HG03442 (cell line): ENCODE results near the gene PHLPP1.
"Not testable (repeated sequence)": the region's sequence is repeated elsewhere in the genome, so short reads cannot be mapped to it uniquely, and the experiment has no call there.

Experiments
- ATAC-seq: cut with Tn5 transposase; IDR thresholded peaks from one replicate; pipeline ENCODE4 v1.9.1; 2021; ENCODE audit warnings: mild to moderate bottlenecking, moderate library complexity; ENCODE audit not compliant: unreplicated experiment

PHLPP1 gene

DNA sequence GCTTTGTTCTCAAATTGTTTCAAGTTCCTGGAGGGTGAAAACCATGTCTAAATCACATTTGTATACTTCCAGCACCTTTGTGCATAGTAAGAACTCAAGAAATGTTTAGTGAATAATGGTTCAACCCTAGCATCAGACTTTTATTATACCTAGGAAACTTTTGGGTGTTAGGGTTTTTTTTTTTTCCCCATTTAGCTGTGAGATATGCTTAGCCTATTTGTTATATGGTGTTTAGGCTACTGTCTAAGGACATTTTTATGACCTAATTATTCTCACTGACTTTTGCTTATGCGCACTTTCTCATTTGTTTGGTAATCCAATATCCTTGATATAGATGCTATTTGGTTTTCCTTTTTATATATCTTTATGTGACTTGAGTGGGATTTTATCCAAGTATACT lies 164.7 kb downstream of the PHLPP1 start:
- ATAC-seq = no peak

DNA sequence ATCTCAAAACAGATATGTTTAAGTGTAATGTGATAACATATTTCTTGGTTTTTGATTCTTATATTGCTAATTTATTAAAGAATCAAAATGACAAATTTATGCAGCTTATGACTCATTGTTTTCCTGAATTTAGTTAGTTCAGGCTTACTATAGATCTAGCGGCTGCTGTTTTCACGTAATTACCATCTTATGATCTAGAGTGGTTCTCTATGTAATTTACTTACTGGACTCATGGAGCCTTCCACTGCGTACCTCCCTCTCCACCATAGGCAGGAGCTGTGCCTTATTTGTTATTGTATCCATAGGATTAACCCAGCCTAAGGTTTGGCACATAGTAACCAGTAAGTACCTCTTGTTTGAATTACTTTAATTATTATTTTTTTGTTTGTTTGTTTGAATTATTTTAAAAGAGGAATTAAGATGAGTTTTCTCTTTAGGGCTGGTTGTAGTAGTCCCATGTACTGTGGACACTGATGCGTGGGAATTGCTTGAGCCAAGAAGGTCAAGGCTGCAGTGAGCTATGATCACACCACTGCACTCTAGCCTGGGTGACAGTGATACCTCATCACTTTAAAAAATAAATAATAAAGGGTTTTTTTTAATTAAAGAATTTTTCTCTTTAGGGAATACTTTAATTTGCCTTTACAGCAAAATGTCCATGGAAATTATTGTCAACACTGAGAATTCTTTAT lies 165.5 kb downstream of the PHLPP1 start:
- no peak for ATAC-seq

DNA sequence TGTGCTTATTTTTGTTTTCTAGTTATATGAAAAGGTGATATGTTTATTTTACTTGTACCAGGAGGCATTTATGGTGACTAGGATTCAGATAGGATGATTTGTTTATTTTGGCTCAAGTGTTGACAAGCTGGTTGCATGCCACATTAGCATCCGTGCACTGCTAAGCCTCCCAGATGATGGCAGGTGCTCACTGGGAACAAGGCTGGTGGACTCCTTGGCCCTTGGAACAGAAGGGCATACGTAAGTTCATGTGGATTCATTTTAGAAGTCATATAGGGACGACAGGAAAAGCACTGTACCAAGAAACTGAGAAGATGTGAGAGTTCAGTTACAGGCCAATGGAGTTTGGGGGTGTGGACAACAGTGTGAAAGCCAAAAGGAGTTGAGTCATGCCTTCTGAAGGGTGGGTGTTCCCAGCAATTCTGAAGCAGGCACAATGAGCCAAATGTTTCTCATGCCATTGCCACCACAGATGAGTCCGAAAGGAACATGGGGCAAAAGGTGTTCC lies 166.2 kb downstream of the PHLPP1 start:
- peak; percentile 73 for ATAC-seq

DNA sequence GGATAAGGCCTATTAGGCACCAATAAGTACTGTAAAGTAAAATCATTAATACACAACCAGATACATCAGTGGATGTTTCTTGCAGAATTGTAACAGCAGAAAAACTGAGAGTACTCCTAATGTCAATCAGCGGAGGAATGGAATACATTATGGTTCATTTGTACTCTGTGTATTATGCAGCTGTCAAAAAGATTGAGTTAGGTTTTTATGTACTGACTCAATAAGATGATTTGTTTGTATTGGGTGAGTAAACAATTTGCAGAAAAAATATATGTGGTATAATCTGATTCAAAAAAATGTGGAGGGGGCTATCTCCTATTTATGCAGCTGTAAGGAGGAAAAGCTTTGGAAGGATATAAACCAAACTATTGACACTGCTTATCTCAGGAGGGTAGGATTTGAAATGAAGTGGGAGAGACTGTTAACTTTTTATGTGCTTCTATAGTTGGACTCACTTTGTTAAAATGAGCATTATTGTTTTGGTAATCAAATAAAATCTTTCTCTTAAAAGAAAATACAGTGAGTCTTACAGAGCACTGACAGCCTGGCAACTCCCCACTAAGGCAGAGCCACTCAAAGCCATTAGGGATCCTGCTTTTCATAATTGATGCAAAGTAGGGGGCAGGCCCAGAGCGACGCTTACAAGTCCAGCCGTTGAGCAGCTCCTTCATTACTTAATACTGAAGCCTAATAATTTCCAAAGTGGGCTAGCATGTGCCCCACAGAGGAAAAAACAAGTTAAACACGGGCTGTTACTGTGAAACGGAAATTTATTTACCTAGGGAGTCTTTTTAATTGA lies 168.8 kb downstream of the PHLPP1 start:
- no peak for ATAC-seq

DNA sequence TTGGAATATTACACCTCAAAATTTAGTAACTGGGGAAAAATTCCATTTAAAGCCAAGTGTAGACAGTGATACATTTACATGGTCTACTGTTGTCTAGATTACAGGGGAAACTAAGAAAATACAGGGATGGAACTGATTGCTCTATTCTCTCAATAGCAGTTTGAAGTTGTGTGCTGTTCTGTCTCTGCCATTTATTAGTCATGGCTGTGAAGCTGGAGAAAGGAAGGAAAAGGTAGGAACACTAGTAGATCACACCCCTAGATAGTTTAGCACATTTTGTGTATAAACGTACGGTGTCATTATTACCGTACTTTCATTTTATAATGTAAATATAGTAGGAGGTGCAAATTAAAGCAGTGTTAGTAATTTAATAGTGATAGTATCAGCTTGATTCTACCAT lies 170.5 kb downstream of the PHLPP1 start:
- ATAC-seq = no peak

DNA sequence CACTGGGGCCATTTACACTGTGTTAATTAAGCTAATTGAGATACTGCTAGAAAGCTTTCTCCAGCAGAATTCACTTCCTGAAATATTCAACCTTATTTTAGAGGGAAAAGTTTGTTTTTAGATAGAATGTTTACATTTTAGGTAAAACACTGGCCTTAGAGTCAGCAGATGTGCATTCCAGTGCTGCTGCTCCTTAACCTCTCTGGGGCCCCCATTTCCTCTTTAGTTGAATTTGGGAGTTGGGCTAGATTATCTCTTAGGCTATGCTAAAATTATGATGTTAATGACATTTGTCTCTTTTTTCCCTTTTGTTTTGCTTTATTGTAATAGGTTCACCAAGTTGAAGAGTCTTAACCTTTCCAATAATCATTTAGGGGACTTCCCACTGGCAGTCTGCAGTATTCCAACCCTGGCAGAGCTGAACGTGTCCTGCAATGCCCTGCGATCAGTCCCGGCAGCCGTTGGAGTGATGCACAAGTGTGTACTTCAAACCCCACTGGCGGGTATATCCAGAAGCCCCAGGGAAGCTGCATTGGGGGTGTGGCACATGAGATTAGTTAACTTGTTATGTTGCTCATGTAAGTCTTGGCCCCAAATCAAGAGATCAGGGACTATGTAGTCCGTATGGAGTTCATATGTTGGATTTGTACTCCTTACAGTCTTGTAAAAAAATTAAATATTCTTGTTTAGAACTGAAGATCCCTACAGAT lies 179.5 kb downstream of the PHLPP1 start:
- ATAC-seq = no peak

DNA sequence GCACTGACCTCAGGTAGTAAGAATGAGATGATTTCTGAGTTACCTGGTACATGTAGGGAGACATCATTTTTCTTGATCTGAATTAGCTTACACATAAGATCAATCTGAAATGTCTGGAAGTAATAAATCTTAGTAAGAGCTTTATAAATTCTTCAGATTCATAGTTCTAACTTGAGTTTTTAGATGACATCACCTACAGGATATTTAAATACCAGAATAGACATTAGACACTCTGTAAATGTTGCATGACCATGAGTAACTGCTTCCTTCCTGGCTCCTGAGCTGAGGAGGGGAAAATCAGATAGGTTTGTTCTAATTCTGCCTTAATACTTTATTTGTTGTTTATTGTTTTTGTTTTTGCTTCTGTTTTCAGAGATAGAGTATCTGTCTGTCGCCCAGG lies 181.8 kb downstream of the PHLPP1 start:
- no peak for ATAC-seq

DNA sequence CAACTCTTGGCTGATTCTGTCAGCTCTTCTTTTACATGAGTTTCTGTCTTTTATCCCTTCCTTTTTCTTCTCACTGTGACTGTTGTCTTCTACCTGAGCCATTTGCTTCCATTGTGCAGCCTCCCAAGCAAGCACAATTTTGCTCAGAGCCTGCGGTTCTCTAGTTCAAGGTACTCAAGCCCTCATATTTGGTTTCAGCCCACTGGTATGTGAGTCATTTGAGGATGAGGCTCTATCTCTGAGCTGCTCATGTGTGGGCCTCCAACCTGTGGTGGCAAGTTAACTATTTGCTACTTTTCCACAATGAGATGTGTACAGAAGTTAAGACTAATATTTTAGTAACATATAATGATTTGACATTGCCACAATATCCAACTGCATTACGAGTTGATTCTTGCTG lies 183.0 kb downstream of the PHLPP1 start:
- ATAC-seq = peak; percentile 95

DNA sequence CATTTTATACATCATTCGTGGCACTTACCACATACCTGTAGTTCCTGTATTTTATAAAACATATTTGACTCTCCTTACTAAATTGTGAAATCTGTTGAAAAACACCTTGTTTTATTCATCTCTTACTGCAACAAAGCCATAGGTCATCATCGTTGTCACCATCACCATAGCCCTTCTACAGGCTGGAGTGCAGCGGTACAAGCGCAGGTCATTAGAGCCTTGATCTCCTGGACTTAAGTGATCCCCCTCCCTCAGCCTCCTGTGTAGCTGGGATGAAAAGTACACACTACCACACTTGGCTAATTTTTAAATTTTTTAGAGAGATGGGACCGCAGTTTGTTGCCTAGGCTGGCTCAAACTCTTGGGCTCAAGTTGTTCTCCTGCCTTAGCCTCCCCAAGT lies 184.2 kb downstream of the PHLPP1 start:
- ATAC-seq = no peak

DNA sequence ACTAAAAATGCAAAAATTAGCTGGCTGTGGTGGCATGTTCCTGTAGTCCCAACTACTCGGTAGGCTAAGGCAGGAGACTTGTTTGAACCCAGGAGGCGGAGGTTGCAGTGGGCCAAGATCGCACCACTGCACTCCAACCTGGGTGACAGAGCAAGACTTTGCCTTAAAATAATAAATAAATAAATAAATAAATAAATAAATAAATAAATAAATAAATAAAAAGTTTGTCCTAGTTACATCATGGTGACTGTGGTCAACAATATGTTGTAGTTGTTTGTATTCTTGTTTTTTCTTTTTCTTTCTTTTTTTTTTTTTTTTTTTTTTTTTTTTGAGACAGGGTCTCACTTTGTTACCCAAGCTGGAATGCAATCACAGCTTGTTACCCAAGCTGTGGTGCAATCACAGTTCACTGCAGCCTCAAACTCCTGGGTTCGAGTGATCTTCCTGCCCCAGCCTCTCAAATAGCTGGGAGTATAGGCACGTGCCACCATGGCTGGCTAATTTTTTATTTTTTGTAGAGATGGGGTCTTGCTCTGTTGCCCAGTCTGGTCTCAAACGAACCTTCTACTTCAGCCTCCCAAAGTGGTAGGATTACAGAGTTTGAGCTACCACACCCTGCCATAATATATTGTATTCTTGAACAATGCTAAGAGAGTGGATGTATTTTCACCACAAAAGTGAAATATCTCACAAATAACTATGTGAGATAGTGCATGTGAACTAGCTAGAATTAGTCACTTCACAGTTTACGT lies 185.0 kb downstream of the PHLPP1 start:
- no peak for ATAC-seq

DNA sequence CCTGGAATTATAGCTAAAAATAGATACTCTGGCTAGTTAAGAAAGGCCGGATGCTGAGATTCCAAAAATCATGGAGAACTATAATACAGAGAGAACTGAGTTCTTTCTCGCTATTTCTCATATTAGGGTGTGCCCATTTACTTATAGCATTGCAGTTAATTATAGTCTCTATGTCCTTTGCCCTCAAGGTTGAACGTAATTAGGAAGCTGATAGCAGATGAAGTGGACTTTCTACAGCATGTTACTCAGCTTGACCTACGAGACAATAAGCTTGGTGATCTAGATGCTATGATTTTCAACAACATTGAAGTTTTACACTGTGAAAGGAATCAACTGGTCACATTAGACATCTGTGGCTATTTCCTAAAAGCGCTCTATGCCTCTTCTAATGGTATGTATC lies 187.4 kb downstream of the PHLPP1 start:
- no peak for ATAC-seq

DNA sequence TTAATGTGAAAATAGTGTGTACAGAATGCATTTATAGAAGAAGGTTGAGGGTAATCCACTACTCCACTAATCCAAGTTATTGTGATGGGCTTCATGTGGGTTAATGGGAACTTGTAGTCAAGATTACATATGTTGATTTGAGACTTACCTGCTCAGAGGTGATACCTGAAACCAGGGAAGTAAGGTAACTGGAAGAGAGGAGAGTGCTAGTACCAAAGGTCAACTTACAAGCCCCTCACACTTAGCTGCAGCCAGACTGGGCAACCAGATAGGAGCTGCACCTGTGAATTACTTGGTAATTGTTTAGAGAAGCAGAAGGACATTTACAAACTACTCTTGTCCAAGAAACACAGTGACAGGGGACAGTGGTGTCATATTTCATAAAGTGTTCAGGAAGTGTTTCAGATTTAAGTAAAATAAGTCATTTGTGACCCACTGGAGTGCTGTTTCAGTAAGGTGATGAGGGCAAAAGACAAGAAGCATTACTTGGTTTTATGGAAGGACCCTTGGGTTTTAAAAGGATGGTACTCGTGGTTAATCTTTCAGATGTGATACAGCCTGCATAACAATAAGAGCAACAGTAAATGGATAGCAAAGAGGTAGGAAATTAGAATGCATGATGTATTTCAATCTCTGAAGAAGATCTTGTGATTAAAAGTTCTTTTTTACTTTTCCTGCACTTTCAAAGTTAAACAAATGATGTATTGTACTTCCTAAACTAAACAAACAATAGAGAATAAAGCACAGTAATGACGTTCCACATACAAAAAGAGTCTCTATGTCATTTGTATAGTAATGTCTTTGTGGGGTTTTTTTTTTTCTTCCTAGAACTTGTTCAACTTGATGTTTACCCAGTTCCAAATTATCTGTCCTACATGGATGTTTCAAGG lies 189.3 kb downstream of the PHLPP1 start:
- no peak for ATAC-seq

DNA sequence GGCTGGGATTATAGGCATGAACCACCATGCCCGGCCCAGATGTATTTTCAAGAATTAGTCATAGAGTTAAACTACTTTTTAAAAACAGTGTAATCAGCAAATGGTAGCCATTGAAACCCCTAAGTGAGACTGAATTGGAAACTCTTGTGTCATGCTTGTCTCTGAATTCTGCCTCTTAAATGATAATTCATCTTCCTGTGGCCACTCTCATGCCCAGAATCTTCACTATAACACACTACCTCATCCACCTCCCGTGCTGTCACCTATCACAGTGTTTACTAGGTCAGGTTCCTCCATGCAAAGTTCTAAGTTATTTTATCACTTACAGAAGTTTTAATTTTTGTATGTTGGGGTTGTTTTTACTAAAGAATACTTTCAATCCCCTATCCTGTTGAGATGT lies 197.5 kb downstream of the PHLPP1 start:
- no peak for ATAC-seq

DNA sequence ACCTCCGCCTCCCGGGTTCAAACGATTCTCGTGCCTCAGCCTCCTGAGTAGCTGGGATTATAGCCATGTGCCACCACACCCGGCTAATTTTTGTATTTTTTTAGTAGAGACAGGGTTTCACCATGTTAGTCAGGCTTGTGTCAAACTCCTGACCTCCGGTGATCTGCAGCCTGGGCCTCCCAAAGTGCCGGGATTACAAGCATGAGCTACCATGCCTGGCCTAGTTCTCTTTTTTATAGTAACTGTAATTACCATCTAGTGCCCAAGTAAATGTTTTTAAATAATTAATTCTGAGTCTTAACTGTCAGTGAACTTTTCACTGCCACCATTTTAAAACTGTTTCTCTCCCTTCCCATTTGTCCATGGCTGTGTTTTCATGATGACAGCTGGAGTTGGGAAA lies 198.5 kb downstream of the PHLPP1 start:
- not testable (repeated sequence) for ATAC-seq

DNA sequence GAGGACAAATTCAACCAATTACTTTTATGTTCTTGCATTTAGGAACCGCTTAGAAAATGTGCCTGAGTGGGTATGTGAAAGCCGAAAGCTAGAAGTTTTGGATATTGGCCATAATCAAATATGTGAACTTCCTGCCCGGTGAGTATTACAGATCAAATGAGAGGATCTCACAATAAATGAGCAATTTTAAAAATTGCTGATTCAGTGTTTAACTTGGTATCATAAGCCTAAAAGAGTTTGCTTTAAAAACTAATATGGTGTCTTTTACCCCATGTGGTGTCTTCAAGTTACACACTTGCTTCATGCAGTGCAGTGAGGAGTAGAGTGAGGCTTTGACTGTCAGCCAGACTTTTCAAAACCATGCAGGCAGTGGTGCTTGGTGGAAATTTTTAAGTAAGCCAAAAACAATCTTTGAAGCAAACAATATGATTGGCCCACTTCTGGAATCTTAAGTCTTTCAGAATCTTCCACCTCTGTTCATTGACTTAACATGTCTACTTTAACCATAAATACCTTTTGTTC lies 199.6 kb downstream of the PHLPP1 start:
- ATAC-seq = no peak

DNA sequence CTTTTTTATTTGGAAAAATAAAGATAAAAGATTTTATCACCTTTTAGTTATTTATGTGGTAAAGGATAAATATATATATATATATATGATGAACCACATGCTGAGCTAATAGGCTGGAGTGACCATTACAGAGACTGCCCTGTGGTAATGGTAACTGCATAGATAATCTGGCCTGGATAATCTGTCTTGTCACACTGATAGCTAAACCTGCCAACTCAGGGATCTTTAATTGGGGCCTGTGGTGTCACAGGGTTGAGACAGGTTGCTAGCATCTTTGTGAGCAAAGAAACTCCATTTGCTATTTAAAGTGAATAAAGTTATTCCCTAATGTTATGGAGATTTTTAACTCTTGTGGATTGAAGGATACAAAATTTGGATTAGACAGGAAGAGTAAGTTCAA lies 203.0 kb downstream of the PHLPP1 start:
- ATAC-seq = no peak

DNA sequence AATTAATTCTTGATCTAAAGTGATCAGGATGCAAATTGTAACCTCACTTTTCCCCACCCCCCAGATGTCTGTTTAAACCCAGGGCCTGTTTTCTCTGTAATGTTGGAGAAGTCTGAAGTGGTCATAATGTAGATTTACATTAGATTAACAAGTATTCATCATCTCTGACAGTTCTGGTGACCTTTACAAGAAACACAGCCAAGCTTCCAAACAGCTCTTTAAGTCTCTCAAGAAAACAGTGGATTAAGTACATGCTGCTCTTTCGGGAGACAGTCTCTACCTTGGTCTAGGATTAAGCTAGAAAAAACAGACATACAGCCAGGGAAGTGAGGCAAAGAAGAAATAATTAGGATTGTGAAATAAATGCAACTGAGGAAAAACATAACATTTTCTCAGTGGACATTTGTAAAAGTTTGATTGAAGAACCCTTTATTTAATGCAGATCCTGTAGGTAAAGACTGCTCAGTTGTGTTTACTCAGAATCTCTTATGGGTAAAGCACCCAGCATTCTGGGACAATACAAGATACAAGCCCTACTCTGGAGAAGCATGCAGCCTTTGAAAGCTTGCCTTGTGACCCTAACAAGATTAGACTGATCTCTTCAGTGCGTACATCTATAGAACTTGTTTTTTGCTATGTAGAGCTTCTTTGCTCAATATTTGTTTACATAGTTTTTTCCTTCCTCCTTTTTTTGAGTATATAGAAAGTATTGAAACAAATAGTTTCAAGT lies 203.9 kb downstream of the PHLPP1 start:
- no peak for ATAC-seq

DNA sequence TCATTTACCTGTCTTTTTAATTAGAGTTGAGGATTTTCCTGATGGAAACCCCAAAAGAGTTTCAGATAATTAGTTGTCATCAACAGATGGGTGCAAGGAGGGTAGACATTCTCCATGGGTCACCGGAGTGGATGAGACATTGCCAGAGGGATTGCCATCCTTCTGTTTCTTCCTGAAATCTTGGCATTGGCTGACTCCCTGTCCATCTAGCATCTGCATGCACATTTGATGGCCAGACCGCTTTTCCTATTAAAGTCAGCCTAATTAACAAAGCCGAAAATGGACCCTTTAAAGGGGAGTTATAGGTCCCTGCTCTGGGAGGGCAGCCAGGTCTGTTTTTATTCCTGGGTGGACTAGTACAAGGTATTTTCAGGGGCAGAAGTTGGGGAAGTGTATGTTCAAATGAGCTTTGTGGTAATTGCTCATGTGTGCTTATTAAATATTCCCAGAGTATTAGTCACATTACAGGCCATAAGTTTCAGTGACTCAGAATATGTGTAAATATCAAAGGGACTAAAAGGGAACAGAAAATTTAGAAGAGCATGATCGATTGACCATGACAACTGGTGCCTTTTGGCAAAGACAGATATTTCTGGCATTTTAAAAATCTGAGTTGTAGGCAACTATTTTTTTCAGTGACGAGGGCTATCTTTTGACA lies 209.8 kb downstream of the PHLPP1 start:
- no peak for ATAC-seq

DNA sequence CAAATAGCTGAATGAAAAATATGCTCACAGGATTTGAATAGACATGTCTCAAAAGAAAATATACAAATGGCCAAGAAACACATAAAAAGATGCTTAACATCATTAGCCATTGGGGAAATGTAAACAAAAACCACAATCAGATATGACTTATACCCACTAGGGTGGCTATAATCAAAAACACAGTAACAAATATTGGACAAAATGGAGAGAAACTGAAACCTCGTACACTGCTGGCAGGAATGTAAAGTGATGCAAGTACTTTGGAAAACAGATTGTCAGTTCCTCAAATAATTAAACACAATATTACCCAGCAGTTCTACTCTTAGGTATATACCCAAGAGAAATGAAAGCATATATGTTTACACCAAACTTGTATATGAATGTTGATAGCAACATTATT lies 213.0 kb downstream of the PHLPP1 start:
- ATAC-seq = no peak
